C4-2B (cell line): ENCODE results near the gene HAGHL.
A peak's percentile ranks its signal among the peaks of the same experiment; 100 is the strongest.

ENCODE experiments used
- H3K27ac ChIP-seq: fragments of 450-650 bp; 2 replicates; pipeline ENCODE4 v1.5.1; 2017
- ZFX ChIP-seq: fragments of 450-650 bp; IDR thresholded peaks from 2 replicates; pipeline ENCODE4 v1.6.1; 2017
- TF ChIP-seq, protein P1 (sequence below): fragments of 450-650 bp; conservative IDR thresholded peaks from 2 replicates; pipeline ENCODE4 v1.5.1; 2017; ENCODE audit warnings: mild to moderate bottlenecking

HAGHL gene

GRCh38 chr16:770411-770810 lies 43.5 kb downstream of the HAGHL start:
- H3K27ac ChIP-seq = no peak overlapping the region
- TF ChIP-seq, protein P1, sequence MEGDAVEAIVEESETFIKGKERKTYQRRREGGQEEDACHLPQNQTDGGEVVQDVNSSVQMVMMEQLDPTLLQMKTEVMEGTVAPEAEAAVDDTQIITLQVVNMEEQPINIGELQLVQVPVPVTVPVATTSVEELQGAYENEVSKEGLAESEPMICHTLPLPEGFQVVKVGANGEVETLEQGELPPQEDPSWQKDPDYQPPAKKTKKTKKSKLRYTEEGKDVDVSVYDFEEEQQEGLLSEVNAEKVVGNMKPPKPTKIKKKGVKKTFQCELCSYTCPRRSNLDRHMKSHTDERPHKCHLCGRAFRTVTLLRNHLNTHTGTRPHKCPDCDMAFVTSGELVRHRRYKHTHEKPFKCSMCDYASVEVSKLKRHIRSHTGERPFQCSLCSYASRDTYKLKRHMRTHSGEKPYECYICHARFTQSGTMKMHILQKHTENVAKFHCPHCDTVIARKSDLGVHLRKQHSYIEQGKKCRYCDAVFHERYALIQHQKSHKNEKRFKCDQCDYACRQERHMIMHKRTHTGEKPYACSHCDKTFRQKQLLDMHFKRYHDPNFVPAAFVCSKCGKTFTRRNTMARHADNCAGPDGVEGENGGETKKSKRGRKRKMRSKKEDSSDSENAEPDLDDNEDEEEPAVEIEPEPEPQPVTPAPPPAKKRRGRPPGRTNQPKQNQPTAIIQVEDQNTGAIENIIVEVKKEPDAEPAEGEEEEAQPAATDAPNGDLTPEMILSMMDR = no peak
- no peak for TF ChIP-seq ZFX

DNA sequence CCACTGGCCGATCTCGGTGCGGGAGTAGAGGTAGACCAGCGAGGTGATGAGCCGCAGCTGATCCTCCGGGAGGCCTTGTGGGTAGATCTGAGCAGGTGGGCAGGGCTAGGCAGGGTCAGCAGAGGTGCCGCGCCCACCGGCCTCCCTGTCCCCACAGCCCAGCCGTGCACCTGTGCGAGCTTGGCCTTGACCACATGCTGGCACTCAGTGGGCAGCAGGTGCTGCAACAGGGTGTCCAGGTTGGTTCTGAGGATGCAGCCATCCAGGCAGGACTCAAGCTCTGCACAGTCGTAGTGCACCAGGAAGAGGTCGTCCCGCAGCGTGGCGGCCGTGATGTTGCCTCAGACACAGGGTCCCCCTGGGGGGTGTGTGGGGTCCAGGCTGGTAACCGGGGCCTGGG lies 46.1 kb downstream of the HAGHL start:
- H3K27ac ChIP-seq = no peak overlapping the region
- no peak for TF ChIP-seq ZFX

DNA sequence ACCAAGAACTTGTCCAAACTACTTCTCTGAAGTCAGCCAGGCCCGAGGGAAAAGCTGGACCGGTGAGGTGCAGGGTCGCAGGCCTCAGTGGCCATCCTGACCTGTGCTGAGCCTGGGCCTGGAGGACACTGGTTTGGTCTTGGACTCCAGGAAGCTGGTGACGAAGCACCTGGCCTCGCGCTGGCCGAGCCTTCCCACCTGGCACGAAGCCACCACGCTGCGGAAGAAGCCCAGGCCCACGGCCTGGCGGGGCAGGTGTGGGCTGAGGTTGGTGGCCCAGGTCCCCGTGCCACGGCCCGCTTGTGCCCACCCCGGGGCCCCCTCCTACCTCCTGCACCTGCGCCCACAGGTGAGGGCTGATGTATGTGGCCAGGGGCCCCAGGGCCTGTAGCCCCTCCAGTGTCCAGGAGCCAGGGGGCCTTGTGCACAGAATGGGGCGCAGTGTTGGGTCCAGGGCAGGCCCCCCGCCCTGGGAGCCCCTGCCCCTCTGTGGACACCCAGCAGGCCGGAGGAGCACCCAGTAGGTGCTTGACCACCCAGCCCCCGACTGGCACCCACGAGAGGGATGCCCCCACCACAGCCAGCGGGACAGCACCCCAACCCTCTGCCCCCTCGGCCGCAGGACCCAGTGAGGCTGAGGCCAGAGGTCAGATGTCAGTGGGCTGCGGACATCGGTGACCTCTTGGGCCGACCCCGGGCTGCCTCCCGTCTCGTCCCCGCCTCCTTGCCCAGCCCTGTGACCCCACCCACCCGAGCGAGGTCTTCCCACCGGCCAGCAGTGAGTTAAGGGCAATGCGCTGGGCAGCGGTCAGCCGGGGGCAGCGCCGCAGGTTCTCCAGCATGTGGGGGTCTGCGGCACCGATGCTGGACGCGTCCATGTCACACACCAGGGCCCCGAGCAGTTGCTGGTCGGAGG lies 47.4 kb downstream of the HAGHL start:
- TF ChIP-seq ZFX = no peak
- TF ChIP-seq, protein P1 = no peak
- H3K27ac ChIP-seq = no peak overlapping the region

DNA sequence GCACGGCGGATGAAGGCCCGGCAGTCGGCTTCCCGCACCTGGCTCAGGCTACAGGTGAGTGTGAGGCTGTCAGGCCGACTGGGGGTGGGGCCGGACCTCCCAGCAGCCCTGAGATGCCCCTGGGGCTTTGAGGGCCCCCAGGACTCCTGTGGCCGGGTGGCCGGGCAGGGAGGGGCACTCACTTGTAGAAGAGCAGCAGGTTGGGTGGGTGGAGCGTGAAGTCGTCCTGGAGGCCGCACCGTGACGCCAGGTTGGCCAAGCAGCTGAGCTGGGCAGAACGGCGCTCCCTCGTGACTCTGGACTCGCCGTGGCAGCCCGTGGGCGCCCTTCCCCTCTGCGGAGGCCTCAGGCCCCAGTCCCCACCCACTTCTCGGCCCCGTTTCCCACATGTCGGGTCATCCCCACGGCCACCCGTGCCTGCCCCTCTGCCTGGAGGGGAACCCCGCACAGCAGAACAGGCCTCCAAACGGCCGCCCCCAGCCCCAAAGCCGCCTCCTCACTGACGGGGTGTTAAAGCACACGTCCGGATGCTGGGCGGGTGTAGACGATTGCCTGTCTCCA lies 48.4 kb downstream of the HAGHL start:
- TF ChIP-seq, protein P1 = no peak
- no peak for TF ChIP-seq ZFX
- no peak overlapping the region; the same call in 1 of the 2 replicates for H3K27ac ChIP-seq

DNA sequence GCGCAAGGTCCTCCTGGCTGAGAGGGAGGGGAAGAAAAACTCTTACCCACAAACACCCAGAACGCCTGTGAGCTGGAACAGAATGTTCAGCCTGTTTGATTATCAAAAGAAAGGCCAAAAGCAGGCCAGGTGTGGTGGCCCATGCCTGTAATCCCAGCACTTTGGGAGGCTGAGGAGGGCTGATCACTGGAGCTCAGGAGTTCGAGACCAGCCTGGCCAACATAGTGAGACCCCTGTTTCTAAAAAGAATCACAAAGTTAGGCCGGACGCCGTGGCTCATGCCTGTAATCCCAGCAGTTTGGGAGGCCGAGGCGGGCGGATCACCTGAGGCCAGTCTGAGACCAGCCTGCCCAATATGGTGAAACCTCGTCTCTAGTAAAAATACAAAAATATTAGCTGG lies 49.4 kb downstream of the HAGHL start:
- peak overlapping the region; percentile 30; the same call in 1 of the 2 replicates for H3K27ac ChIP-seq

DNA sequence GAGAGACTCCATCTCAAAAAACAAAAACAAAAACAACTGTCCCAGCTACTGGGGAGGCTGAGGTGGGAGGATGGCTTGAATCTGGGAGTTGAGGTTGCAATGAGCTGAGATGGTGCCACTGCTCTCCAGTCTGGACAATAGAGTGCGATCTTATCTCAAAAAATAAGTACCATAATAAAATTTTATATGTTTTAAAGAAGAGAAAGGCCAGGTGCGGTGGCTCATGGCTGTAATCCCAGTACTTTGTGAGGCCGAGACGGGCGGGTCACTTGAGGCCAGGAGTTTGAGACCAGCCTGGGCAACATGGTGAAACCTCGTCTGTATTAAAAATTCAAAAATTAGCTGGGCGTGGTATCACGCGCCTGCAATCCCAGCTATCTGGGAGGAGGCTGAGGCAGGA lies 49.9 kb downstream of the HAGHL start:
- H3K27ac ChIP-seq = peak overlapping the region; percentile 30; the same call in 1 of the 2 replicates
- TF ChIP-seq, protein P1 = no peak
- TF ChIP-seq ZFX = no peak

- TF ChIP-seq, protein P1 = no peak
- TF ChIP-seq ZFX = no peak
- no peak overlapping the region; the same call in 1 of the 2 replicates for H3K27ac ChIP-seq
Observed at GRCh38 chr16:777826-778225, 50.9 kb downstream of the HAGHL start.

DNA sequence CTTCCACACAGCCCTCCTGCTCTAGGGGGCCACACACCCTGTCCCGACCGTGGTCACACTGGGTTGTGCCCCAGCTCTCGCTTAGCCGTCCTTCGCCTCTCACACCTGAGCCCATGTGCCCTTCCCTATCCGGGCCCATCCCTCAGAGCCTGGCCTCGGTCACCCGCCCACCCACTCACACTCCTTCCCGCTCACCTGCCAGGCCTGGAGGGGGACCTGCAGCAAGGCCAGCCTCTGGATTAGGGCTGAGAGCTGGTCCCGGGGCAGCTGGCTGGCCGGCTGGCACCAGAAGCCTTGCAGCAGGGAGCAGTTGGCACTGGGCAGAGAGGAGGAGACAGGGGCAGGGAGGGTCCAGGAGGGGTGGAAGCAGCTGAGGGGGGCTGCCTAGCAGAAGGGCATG lies 51.5 kb downstream of the HAGHL start:
- no peak overlapping the region; the same call in 1 of the 2 replicates for H3K27ac ChIP-seq
- no peak for TF ChIP-seq ZFX
- TF ChIP-seq, protein P1 = no peak
